Hippocampal formation (tissue), 2 donors: Measurements from ENCODE around the gene EZR.

Experiments
- DNase-seq, 2 donors: peaks; one replicate each; lab custom pipeline; 2025; lab: John Stamatoyannopoulos, UW

The EZR gene

GRCh38 chr6:158775832-158776231 lies 43.3 kb downstream of the EZR start:
- DNase-seq: no peak

- DNase-seq: no peak
These were observed 44.3 kb downstream of the EZR start for GRCh38 chr6:158774717-158775449.

- DNase-seq: no peak
These were observed 45.4 kb downstream of the EZR start for GRCh38 chr6:158773581-158774449.

GRCh38 chr6:158772851-158773371 lies 46.3 kb downstream of the EZR start:
- DNase-seq: no peak

- DNase-seq: no peak
These were observed 47.0 kb downstream of the EZR start for GRCh38 chr6:158772172-158772571.

GRCh38 chr6:158771399-158772152 lies 47.6 kb downstream of the EZR start:
- DNase-seq: no peak

- DNase-seq: peak in 1 of 2 donors; percentile 24
These were observed 48.4 kb downstream of the EZR start for GRCh38 chr6:158770533-158771330.

- peak in 1 of 2 donors; percentile 19 for DNase-seq
These were observed 49.3 kb downstream of the EZR start for GRCh38 chr6:158769771-158770432.

- DNase-seq: no peak
These were observed 49.9 kb downstream of the EZR start for GRCh38 chr6:158769234-158769770.

- DNase-seq: no peak
These were observed 50.7 kb downstream of the EZR start for GRCh38 chr6:158768436-158768835.

GRCh38 chr6:158767709-158768108 lies 51.5 kb downstream of the EZR start:
- no peak for DNase-seq

GRCh38 chr6:158766621-158767455 lies 52.3 kb downstream of the EZR start:
- DNase-seq: peak; percentile 13 to 22

- no peak for DNase-seq
These were observed 53.6 kb downstream of the EZR start for GRCh38 chr6:158765499-158766068.

- no peak for DNase-seq
These were observed 54.2 kb downstream of the EZR start for GRCh38 chr6:158764926-158765325.

- DNase-seq: no peak
These were observed 54.9 kb downstream of the EZR start for GRCh38 chr6:158764183-158764849.

GRCh38 chr6:158763434-158764182 lies 55.6 kb downstream of the EZR start:
- no peak for DNase-seq

GRCh38 chr6:158762787-158763433 lies 56.3 kb downstream of the EZR start:
- no peak for DNase-seq
